HepG2 (cell line): ENCODE results near the gene SRSF6. TPM values are rescaled to one million over a fixed set of nuclear protein-coding genes. Genes with fewer than 3 reads are reported as not detected.
A peak's percentile ranks its signal among the peaks of the same experiment; 100 is the strongest.

ENCODE experiments used
- ATAC-seq: fragments of 200-7000 bp; cut with Tn5 transposase; 3 replicates; pipeline ENCODE4 v1.9.1; 2020; ENCODE audit warnings: mild to moderate bottlenecking, moderate library complexity
- BruUV-seq: library from RNA; stranded (reverse); fragments of 400-500 nt; replicated peaks from 2 replicates; lab custom pipeline; 2021; lab: Mats Ljungman, UMichigan
- CTCF ChIA-PET: fragments of 300-600 bp; formaldehyde crosslinking; extraction: SDS; loops from one replicate; lab custom pipeline; 2021; ENCODE audit warnings: low total read pairs, inconsistent platforms, low intra/inter-chr PET ratio; lab: Yijun Ruan, JAX
- POLR2A ChIA-PET: fragments of 350-600 bp; sonication (Branson Sonifier 250); formaldehyde crosslinking; loops from one replicate; lab custom pipeline; 2020; ENCODE audit warnings: antibody characterized with exemption, inconsistent platforms; lab: Yijun Ruan, JAX
- DNase-seq: peaks from one replicate; pipeline ENCODE4 v3.0.0-alpha.2; 2015; ENCODE audit warnings: low spot score
- FAIRE-seq: peaks from 3 replicates; lab custom pipeline; 2011; peaks lifted over from hg19 to GRCh38; lab: Jason Lieb, UNC
- H2AFZ ChIP-seq: one replicate; pipeline ENCODE4 v1.6.1; 2011; ENCODE audit warnings: low read length, inconsistent platforms
- H3K27ac ChIP-seq: fragments of 300-600 bp; 3 replicates; pipeline ENCODE4 v1.8.0; 2011; ENCODE audit warnings: mixed run types, mild to moderate bottlenecking, mixed read lengths, low read length, inconsistent platforms; ENCODE audit not compliant: insufficient read depth; ENCODE audit errors: extremely low read length
- H3K27me3 ChIP-seq, 2 experiments: fragments of 200-600 bp in 1 of 2; 2 replicates in 1 of 2; 3 replicates in 1 of 2; pipeline versions ENCODE4 v1.6.0 to v1.8.0; 2011; ENCODE audit warnings: low read length in 2 of 2, mild to moderate bottlenecking in 2 of 2, moderate library complexity in 2 of 2, inconsistent platforms in 1 of 2; ENCODE audit not compliant: insufficient read depth in 2 of 2, control insufficient read depth in 1 of 2
- H3K36me3 ChIP-seq, 2 experiments: fragments of 200-600 bp in 1 of 2; replicated peaks in 1 of 2; 2 replicates in 1 of 2; 3 replicates in 1 of 2; pipeline versions ENCODE4 v1.5.1 to v1.8.0; 2011; ENCODE audit warnings: low read length in 2 of 2, inconsistent platforms in 1 of 2; ENCODE audit not compliant: insufficient read depth in 2 of 2, control insufficient read depth in 1 of 2
- H3K4me1 ChIP-seq: 2 replicates; pipeline ENCODE4 v1.5.1; 2012; ENCODE audit warnings: low read length, inconsistent platforms; ENCODE audit not compliant: insufficient read depth
- H3K4me2 ChIP-seq: 2 replicates; pipeline ENCODE4 v1.6.0; 2011; ENCODE audit warnings: low read depth, low read length, inconsistent platforms
- H3K4me3 ChIP-seq, 3 experiments: fragments of 200-600 bp in 1 of 3; sonication (generic), shearing (Covaris generic) in 1 of 3; replicated peaks in 1 of 3; 2 replicates each; pipeline ENCODE4 v1.5.1; 2011 to 2016; ENCODE audit warnings: low read length in 3 of 3, inconsistent platforms in 2 of 3, low read depth in 2 of 3, mild to moderate bottlenecking in 2 of 3, control low read depth in 1 of 3, mixed read lengths in 1 of 3; ENCODE audit not compliant: insufficient read depth in 1 of 3
- H3K79me2 ChIP-seq: one replicate; pipeline ENCODE4 v1.6.1; 2011; ENCODE audit warnings: low read length, inconsistent platforms; ENCODE audit not compliant: insufficient read depth
- H3K9ac ChIP-seq: 2 replicates; pipeline ENCODE4 v1.6.0; 2011; ENCODE audit warnings: mild to moderate bottlenecking, low read depth, low read length, inconsistent platforms; ENCODE audit not compliant: insufficient read depth
- H3K9me3 ChIP-seq: 2 replicates; pipeline ENCODE4 v1.5.1; 2012; ENCODE audit warnings: mild to moderate bottlenecking, low read length
- H4K20me1 ChIP-seq: 2 replicates; pipeline ENCODE4 v1.6.0; 2011; ENCODE audit warnings: inconsistent platforms, mild to moderate bottlenecking, low read length, moderate library complexity; ENCODE audit not compliant: insufficient read depth
- ARNT2 ChIP-seq: sonication (generic); formaldehyde crosslinking; IDR thresholded peaks from 2 replicates; pipeline ENCODE4 v1.8.0; 2022; ENCODE audit warnings: mild to moderate bottlenecking, low read depth, missing genetic modification reagents, moderate library complexity
- ATF1 ChIP-seq: IDR thresholded peaks from 2 replicates; pipeline ENCODE4 v1.6.1; 2016; ENCODE audit warnings: mild to moderate bottlenecking, control low read depth
- ETV5 ChIP-seq: IDR thresholded peaks from 2 replicates; pipeline ENCODE4 v1.6.1; 2018; ENCODE audit warnings: missing biosample characterization, missing genetic modification reagents, inconsistent platforms, borderline replicate concordance
- POGK ChIP-seq: sonication (generic); formaldehyde crosslinking; conservative IDR thresholded peaks from 2 replicates; pipeline ENCODE4 v1.8.0; 2022; ENCODE audit warnings: mild to moderate bottlenecking, moderate library complexity, missing genetic modification reagents
- POLR2A ChIP-seq, 2 experiments: IDR thresholded peaks; 2 replicates each; pipeline ENCODE4 v1.6.1; 2011; ENCODE audit warnings: low read depth in 2 of 2, low read length in 2 of 2, mild to moderate bottlenecking in 1 of 2, moderate library complexity in 1 of 2; ENCODE audit not compliant: insufficient read depth in 1 of 2
- SIN3A ChIP-seq: IDR thresholded peaks from 2 replicates; pipeline ENCODE4 v1.6.1; 2011; ENCODE audit warnings: low read depth, mild to moderate bottlenecking, control low read depth, low read length, borderline replicate concordance
- U2AF2 ChIP-seq: fragments of 200-400 bp; formaldehyde crosslinking; IDR thresholded peaks from 2 replicates; pipeline ENCODE4 v1.6.1; 2017; ENCODE audit warnings: low read depth, mild to moderate bottlenecking, low read length
- ZNF207 ChIP-seq: fragments of 450-650 bp; IDR thresholded peaks from 2 replicates; pipeline ENCODE4 v1.6.1; 2016; ENCODE audit warnings: antibody characterized with exemption, borderline replicate concordance
- ZNF598 ChIP-seq: sonication (generic); formaldehyde crosslinking; IDR thresholded peaks from 2 replicates; pipeline ENCODE4 v1.5.1; 2020; ENCODE audit warnings: mild to moderate bottlenecking, missing genetic modification reagents, borderline replicate concordance
- ZNF784 ChIP-seq: sonication (generic); formaldehyde crosslinking; IDR thresholded peaks from 2 replicates; pipeline ENCODE4 v1.5.1; 2020; ENCODE audit warnings: missing genetic modification reagents, mild to moderate bottlenecking, borderline replicate concordance
- WGBS: methylation state at CpG from one replicate; pipeline ENCODE4 v1.1.6; 2017; ENCODE audit warnings: low lambda C conversion rate; 5-methylcytosine and 5-hydroxymethylcytosine counted together
- in situ Hi-C: cut with HindIII; loops from 2 replicates; pipeline ENCODE4 v1.10.0; 2017; ENCODE audit warnings: low pct_unique_long_range_greater_than_20kb; ENCODE audit not compliant: extremely low pct_ligation_motif_present
- intact Hi-C: fragments of 100-400 bp; cut with micrococcal nuclease; formaldehyde crosslinking; loops from one replicate; pipeline ENCODE4 v1.10.0; 2022; ENCODE audit not compliant: unreplicated experiment
- polyA plus RNA-seq, 8 experiments: library from polyadenylated mRNA; depleted of rRNA in 3 of 8; stranded (reverse) in 7 of 8; unstranded in 1 of 8; fragments of >200 nt; fragmentation: Illumina TruSeq in 4 of 8; extraction: Trizol in 4 of 8; gene quantifications; 2 replicates each; pipeline versions ENCODE4 v1.2.1 to v1.2.3, GENCODE V29; 2011 to 2016; ENCODE audit warnings: low read depth in 4 of 8, missing spikeins in 1 of 8, mixed read lengths in 1 of 8; ENCODE audit not compliant: insufficient read depth in 1 of 8
- total RNA-seq, 5 experiments: library from RNA; depleted of rRNA; stranded (reverse); fragments of >200 nt; fragmentation: Illumina TruSeq; extraction: Trizol; gene quantifications; 2 replicates each; pipeline ENCODE4 v1.2.3, GENCODE V29; 2016; ENCODE audit warnings: low read depth in 1 of 5
- TF ChIP-seq, protein P1 (sequence below): sonication (generic); formaldehyde crosslinking; IDR thresholded peaks from 2 replicates; pipeline ENCODE4 v1.4.0; 2020; ENCODE audit warnings: missing genetic modification reagents, low read depth, mild to moderate bottlenecking, borderline replicate concordance
- TF ChIP-seq, protein P2 (sequence below): sonication (generic); formaldehyde crosslinking; IDR thresholded peaks from 2 replicates; pipeline ENCODE4 v1.8.1; 2023; ENCODE audit warnings: mild to moderate bottlenecking, missing genetic modification reagents
- TF ChIP-seq, protein P3 (sequence below): sonication (generic); formaldehyde crosslinking; IDR thresholded peaks from 2 replicates; pipeline ENCODE4 v1.8.0; 2022; ENCODE audit warnings: low read depth, missing genetic modification reagents

SRSF6 gene
- total and polyA plus RNA-seq, 2 of the 13 experiments (the other 11 are each of a cell fraction or from before 2014, with no cell fraction given), result 156 to 194 TPM

GRCh38 chr20:43458422-43458924 lies 777 bp downstream of the SRSF6 start (continued):
- TF ChIP-seq SIN3A (peak; percentile 9; the same call in 1 of the 2 replicates), ZNF207 (no peak), ARNT2 (no peak)
- TF ChIP-seq, protein P1, sequence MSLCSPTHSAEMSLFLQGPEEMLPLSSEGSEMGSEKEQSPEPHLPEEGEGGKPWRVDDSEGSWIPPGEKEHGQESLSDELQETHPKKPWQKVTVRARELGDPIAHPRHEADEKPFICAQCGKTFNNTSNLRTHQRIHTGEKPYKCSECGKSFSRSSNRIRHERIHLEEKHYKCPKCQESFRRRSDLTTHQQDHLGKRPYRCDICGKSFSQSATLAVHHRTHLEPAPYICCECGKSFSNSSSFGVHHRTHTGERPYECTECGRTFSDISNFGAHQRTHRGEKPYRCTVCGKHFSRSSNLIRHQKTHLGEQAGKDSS (CRISPR knock-in tag), result no peak

DNA sequence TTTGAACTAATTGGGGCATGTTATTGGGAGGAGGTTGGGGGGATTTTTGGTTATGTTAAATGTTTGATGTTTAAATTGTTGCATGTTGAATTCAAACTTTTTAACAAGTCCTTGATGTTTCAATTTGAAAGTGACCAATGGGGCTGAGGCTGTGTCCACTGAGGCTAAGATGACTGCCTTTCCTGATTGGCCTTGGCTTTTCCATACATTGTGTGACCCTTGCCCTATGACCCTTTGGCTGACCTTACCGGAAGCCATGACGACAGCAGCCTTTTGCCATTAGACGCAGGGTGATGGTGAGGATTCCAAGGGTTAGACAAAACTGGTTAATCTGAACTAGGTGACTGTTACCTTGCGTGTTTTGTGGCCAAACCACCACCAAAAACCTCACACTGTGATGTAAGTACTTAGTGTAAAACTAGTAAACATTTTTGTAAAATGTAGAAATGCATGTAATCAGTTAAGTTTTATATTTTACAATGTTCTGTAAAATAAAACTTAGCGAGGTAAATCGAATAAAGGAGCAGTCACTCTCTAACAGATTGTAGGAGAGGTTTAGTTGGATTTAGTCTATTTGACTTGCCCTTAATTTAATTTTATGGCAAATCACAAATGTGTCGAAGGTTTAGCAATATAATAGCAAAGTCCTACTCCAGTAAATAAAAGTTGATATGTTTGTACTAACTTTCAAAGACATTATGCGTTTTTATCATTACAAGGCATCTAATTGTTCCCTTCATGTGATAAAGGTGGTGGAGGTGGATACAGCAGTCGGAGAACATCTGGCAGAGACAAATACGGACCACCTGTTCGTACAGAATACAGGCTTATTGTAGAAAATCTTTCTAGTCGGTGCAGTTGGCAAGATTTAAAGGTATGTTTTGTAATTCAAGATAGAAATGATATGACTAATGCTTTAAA lies 1.6 kb downstream of the SRSF6 start:
- Histone ChIP-seq H3K4me3 (peak overlapping the region; percentile 86 to 96 (median 90)), H3K9ac (peak overlapping the region; percentile 100), H3K27me3 (peaks cover 0 to 2% of the 10 kb centered on the region in 2 experiments; a peak in 1 of 5 replicates), H3K79me2 (peaks cover 53% of the 10 kb centered on the region), H3K4me2 (peak overlapping the region; percentile 99), H3K9me3 (no peaks in the 10 kb centered on the region), H2AFZ (no peak overlapping the region), H3K27ac (peak overlapping the region; percentile 97), H3K4me1 (peaks cover 56% of the 10 kb centered on the region), H4K20me1 (peaks cover 56% of the 10 kb centered on the region), H3K36me3 (peaks cover 17 to 53% of the 10 kb centered on the region in 2 experiments)
- in situ Hi-C loops, result no loop called here
- FAIRE-seq (no peak), ATAC-seq (no peak), DNase-seq (no peak)
- POLR2A ChIA-PET, result interaction anchor here (0.9 to 4.9 kb wide), 14 partner anchors 7 to 267 kb away, joined by 3 to 83 read pairs (median 9); partner anchors contain the start of genes IFT52 and SGK2
- intact Hi-C loops, result loop anchor here (5.0 kb wide), 2 partner anchors 48 to 98 kb away; partner anchors contain the start of genes L3MBTL1 and SGK2
- WGBS, result 79% methylated on average over 12 of the region's 12 CpGs
- TSS peak; percentile 47 for BruUV-seq
- CTCF ChIA-PET, result no interaction called here
- peak; percentile 39; the same call in 1 of the 2 replicates for TF ChIP-seq ATF1
- TF ChIP-seq POLR2A (IDR thresholded peaks at IDR 0.05; ENCODE audit: insufficient read depth in 1 of 2, low read depth in 2 of 2, low read length in 2 of 2), result peak; percentile 39 to 60; a peak in 3 of 4 replicates
- TF ChIP-seq POGK (CRISPR knock-in tag), result no peak
- no peak for TF ChIP-seq ZNF598 (CRISPR knock-in tag)
- TF ChIP-seq, protein P2, sequence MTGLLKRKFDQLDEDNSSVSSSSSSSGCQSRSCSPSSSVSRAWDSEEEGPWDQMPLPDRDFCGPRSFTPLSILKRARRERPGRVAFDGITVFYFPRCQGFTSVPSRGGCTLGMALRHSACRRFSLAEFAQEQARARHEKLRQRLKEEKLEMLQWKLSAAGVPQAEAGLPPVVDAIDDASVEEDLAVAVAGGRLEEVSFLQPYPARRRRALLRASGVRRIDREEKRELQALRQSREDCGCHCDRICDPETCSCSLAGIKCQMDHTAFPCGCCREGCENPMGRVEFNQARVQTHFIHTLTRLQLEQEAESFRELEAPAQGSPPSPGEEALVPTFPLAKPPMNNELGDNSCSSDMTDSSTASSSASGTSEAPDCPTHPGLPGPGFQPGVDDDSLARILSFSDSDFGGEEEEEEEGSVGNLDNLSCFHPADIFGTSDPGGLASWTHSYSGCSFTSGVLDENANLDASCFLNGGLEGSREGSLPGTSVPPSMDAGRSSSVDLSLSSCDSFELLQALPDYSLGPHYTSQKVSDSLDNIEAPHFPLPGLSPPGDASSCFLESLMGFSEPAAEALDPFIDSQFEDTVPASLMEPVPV, result no peak
- no peak for TF ChIP-seq ZNF784 (CRISPR knock-in tag)
- TF ChIP-seq ETV5 (CRISPR knock-in tag), result peak; percentile 86
- no peak for TF ChIP-seq U2AF2
- TF ChIP-seq, protein P3, sequence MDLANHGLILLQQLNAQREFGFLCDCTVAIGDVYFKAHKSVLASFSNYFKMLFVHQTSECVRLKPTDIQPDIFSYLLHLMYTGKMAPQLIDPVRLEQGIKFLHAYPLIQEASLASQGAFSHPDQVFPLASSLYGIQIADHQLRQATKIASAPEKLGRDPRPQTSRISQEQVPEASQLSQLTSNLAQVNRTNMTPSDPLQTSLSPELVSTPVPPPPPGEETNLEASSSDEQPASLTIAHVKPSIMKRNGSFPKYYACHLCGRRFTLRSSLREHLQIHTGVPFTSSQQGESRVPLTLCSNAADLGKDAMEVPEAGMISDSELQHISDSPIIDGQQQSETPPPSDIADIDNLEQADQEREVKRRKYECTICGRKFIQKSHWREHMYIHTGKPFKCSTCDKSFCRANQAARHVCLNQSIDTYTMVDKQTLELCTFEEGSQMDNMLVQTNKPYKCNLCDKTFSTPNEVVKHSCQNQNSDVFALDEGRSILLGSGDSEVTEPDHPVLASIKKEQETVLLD (CRISPR knock-in tag), result no peak
